ENCODE data around the gene PIK3CA. TPM values are rescaled to one million over a fixed set of nuclear protein-coding genes. Genes with fewer than 3 reads are reported as not detected.
A peak's percentile ranks its signal among the peaks of the same experiment; 100 is the strongest.

Gene PIK3CA

DNA sequence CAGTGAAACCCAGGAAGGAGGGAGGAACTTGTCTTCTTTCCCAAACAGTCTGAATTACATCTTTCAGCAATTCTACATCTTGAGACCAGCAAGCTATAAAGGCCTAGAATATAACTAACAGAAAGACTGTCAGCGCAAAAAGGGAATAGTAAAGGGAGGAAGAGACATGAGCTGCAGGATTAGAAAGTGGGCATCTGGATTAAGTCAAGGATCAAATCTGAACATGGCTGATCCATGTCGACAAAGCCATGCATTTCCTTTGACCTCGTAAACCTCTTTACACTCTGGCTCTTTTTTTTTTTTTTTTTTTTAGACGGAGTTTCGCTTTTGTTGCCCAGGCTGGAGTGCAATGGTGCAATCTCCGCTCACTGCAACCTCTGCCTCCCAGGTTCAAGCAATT lies 138.2 kb downstream of the PIK3CA start:
- no peak overlapping the region for H2BK5ac ChIP-seq (ENCODE audit: low read length)
- H3K36me3 ChIP-seq (ENCODE audit: control insufficient read depth, insufficient read depth, low read length) = no peaks in the 10 kb centered on the region
- no peak overlapping the region for H3K27ac ChIP-seq (ENCODE audit: low read depth, low read length)
- no CpG with 5 or more reads among the region's 6 CpGs for WGBS (ENCODE audit: extremely low coverage, insufficient coverage, low lambda C conversion rate)
- no peak overlapping the region for H2BK15ac ChIP-seq (replicated peaks; ENCODE audit: low read depth)
- H3K4me1 ChIP-seq (ENCODE audit: control insufficient read depth, low read depth, low read length) = no peaks in the 10 kb centered on the region
- no peak overlapping the region for H2AK5ac ChIP-seq (ENCODE audit: low read length)
- no peaks in the 10 kb centered on the region for H3K79me1 ChIP-seq (ENCODE audit: low read length)
- H3K79me2 ChIP-seq (ENCODE audit: control insufficient read depth, insufficient read depth, low read length) = no peaks in the 10 kb centered on the region
- H4K8ac ChIP-seq (ENCODE audit: low read depth, low read length) = no peak overlapping the region
- no peak overlapping the region for H3K56ac ChIP-seq (ENCODE audit: low read length)
- no peak overlapping the region for H3K4me3 ChIP-seq (ENCODE audit: low read length)
- H3K4me2 ChIP-seq (ENCODE audit: low read length) = no peak overlapping the region
- no peak for DNase-seq
- H2BK120ac ChIP-seq (ENCODE audit: low read depth, low read length) = no peak overlapping the region
- H3K18ac ChIP-seq (ENCODE audit: low read length) = no peak overlapping the region
- H4K5ac ChIP-seq (ENCODE audit: low read length) = no peak overlapping the region
- no peak overlapping the region for H3K9ac ChIP-seq (ENCODE audit: low read length)
- no peak overlapping the region for H3K4ac ChIP-seq (ENCODE audit: low read depth, low read length)
- no peak overlapping the region for H3K23ac ChIP-seq (ENCODE audit: low read length)
- no peaks in the 10 kb centered on the region for H3K27me3 ChIP-seq (ENCODE audit: insufficient read depth, low read length, poor library complexity)

- no peaks in the 10 kb centered on the region for H3K27me3 ChIP-seq (ENCODE audit: insufficient read depth, low read length, poor library complexity)
- H3K56ac ChIP-seq (ENCODE audit: low read length) = no peak overlapping the region
- no peak overlapping the region for H2BK120ac ChIP-seq (ENCODE audit: low read depth, low read length)
- H3K4me3 ChIP-seq (ENCODE audit: low read length) = no peak overlapping the region
- no peaks in the 10 kb centered on the region for H3K36me3 ChIP-seq (ENCODE audit: control insufficient read depth, insufficient read depth, low read length)
- H3K4me2 ChIP-seq (ENCODE audit: low read length) = no peak overlapping the region
- no peak overlapping the region for H2BK15ac ChIP-seq (replicated peaks; ENCODE audit: low read depth)
- H3K27ac ChIP-seq (ENCODE audit: low read depth, low read length) = no peak overlapping the region
- no peak overlapping the region for H2AK5ac ChIP-seq (ENCODE audit: low read length)
- H4K5ac ChIP-seq (ENCODE audit: low read length) = no peak overlapping the region
- H2BK5ac ChIP-seq (ENCODE audit: low read length) = no peak overlapping the region
- no peak overlapping the region for H4K8ac ChIP-seq (ENCODE audit: low read depth, low read length)
- no peak overlapping the region for H3K18ac ChIP-seq (ENCODE audit: low read length)
- H3K4ac ChIP-seq (ENCODE audit: low read depth, low read length) = no peak overlapping the region
- no peak overlapping the region for H3K23ac ChIP-seq (ENCODE audit: low read length)
- H3K79me2 ChIP-seq (ENCODE audit: control insufficient read depth, insufficient read depth, low read length) = no peaks in the 10 kb centered on the region
- no CpG with 5 or more reads among the region's 4 CpGs for WGBS (ENCODE audit: extremely low coverage, insufficient coverage, low lambda C conversion rate)
- DNase-seq = peak; percentile 62
- H3K79me1 ChIP-seq (ENCODE audit: low read length) = no peaks in the 10 kb centered on the region
- H3K4me1 ChIP-seq (ENCODE audit: control insufficient read depth, low read depth, low read length) = no peaks in the 10 kb centered on the region
- H3K9ac ChIP-seq (ENCODE audit: low read length) = no peak overlapping the region
These were observed 140.7 kb downstream of the PIK3CA start for GRCh38 chr3:179288845-179289244.

- H3K36me3 ChIP-seq (ENCODE audit: control insufficient read depth, insufficient read depth, low read length) = no peaks in the 10 kb centered on the region
- H3K9ac ChIP-seq (ENCODE audit: low read length) = no peak overlapping the region
- no peak overlapping the region for H4K8ac ChIP-seq (ENCODE audit: low read depth, low read length)
- H4K5ac ChIP-seq (ENCODE audit: low read length) = no peak overlapping the region
- no CpG with 5 or more reads among the region's 3 CpGs for WGBS (ENCODE audit: extremely low coverage, insufficient coverage, low lambda C conversion rate)
- H3K56ac ChIP-seq (ENCODE audit: low read length) = no peak overlapping the region
- H2BK120ac ChIP-seq (ENCODE audit: low read depth, low read length) = no peak overlapping the region
- no peak for DNase-seq
- H3K4me3 ChIP-seq (ENCODE audit: low read length) = no peak overlapping the region
- no peaks in the 10 kb centered on the region for H3K79me2 ChIP-seq (ENCODE audit: control insufficient read depth, insufficient read depth, low read length)
- H2BK15ac ChIP-seq (replicated peaks; ENCODE audit: low read depth) = no peak overlapping the region
- no peak overlapping the region for H3K4me2 ChIP-seq (ENCODE audit: low read length)
- no peak overlapping the region for H2AK5ac ChIP-seq (ENCODE audit: low read length)
- no peak overlapping the region for H3K27ac ChIP-seq (ENCODE audit: low read depth, low read length)
- no peak overlapping the region for H3K4ac ChIP-seq (ENCODE audit: low read depth, low read length)
- H3K79me1 ChIP-seq (ENCODE audit: low read length) = no peaks in the 10 kb centered on the region
- H2BK5ac ChIP-seq (ENCODE audit: low read length) = no peak overlapping the region
- no peaks in the 10 kb centered on the region for H3K27me3 ChIP-seq (ENCODE audit: insufficient read depth, low read length, poor library complexity)
- H3K23ac ChIP-seq (ENCODE audit: low read length) = no peak overlapping the region
- no peak overlapping the region for H3K18ac ChIP-seq (ENCODE audit: low read length)
- no peaks in the 10 kb centered on the region for H3K4me1 ChIP-seq (ENCODE audit: control insufficient read depth, low read depth, low read length)
These were observed 141.1 kb downstream of the PIK3CA start for GRCh38 chr3:179289295-179289694.

Small RNAs within 50 kb of the gene (small RNA-seq; reads per million reads assigned to genes)
- gene RF00402 (ENCODE audit: insufficient read depth) = not detected

All from mesendoderm (in vitro differentiated cells).